HG03064 (cell line): ENCODE data around the gene ASMTL.
"Not testable (repeated sequence)": the region's sequence is repeated elsewhere in the genome, so short reads cannot be mapped to it uniquely, and the experiment has no call there.

Experiments used
- ATAC-seq: cut with Tn5 transposase; IDR thresholded peaks from one replicate; pipeline ENCODE4 v1.9.1; 2021; ENCODE audit warnings: low read depth; ENCODE audit not compliant: unreplicated experiment

ASMTL gene

GRCh38 chrX:1391707-1392375, 60.9 kb downstream of the ASMTL start, which contains the start of gene SLC25A6:
Gene SLC25A6 (minus strand): TSS chrX:1392113. CDS start chrX:1392009, 104 bp downstream.
- peak; percentile 96 for ATAC-seq

- no peak for ATAC-seq
These were observed 61.4 kb downstream of the ASMTL start for GRCh38 chrX:1391370-1391706.

- ATAC-seq = no peak
These were observed 61.9 kb downstream of the ASMTL start for GRCh38 chrX:1390621-1391369.

GRCh38 chrX:1389993-1390285, 62.8 kb downstream of the ASMTL start:
- ATAC-seq = no peak

GRCh38 chrX:1389181-1389992, 63.3 kb downstream of the ASMTL start:
- ATAC-seq = no peak

GRCh38 chrX:1388651-1389050, 64.1 kb downstream of the ASMTL start:
- no peak for ATAC-seq

- no peak for ATAC-seq
These were observed 65.5 kb downstream of the ASMTL start for GRCh38 chrX:1387141-1387776.

GRCh38 chrX:1386338-1387127, 66.2 kb downstream of the ASMTL start:
- ATAC-seq = no peak

GRCh38 chrX:1385253-1386223, 67.2 kb downstream of the ASMTL start:
- no peak for ATAC-seq

- ATAC-seq = no peak
These were observed 68.0 kb downstream of the ASMTL start for GRCh38 chrX:1384658-1385252.

- no peak for ATAC-seq
These were observed 72.0 kb downstream of the ASMTL start for GRCh38 chrX:1380672-1381233.

GRCh38 chrX:1378306-1378759, 74.4 kb downstream of the ASMTL start:
- ATAC-seq = no peak

- no peak for ATAC-seq
These were observed 84.4 kb downstream of the ASMTL start for GRCh38 chrX:1368385-1368698.

GRCh38 chrX:1366363-1366762, 86.3 kb downstream of the ASMTL start:
- ATAC-seq = not testable (repeated sequence)

- ATAC-seq = no peak
These were observed 90.8 kb downstream of the ASMTL start for GRCh38 chrX:1361910-1362309.

GRCh38 chrX:1361275-1361674, 91.4 kb downstream of the ASMTL start:
- ATAC-seq = no peak

- ATAC-seq = no peak
These were observed 92.5 kb downstream of the ASMTL start for GRCh38 chrX:1360171-1360570.

GRCh38 chrX:1359477-1359873, 93.2 kb downstream of the ASMTL start:
- no peak for ATAC-seq
